Ascending aorta (tissue), 2 donors: ENCODE data around the gene HYAL2. TPM values are rescaled to one million over a fixed set of nuclear protein-coding genes. Genes with fewer than 3 reads are reported as not detected.
"Not testable (repeated sequence)": the region's sequence is repeated elsewhere in the genome, so short reads cannot be mapped to it uniquely, and the experiment has no call there.

Source experiments
- DNase-seq, 2 donors: peaks; one replicate each; pipeline ENCODE4 v3.0.0-alpha.2; 2019; ENCODE audit warnings: low spot score in 2 of 2
- H3K27ac ChIP-seq, 2 donors: fragments of 200-600 bp; sonication (generic); one replicate each; pipeline ENCODE4 v1.5.1; 2016 to 2017; ENCODE audit warnings: mild to moderate bottlenecking in 1 of 2
- H3K27me3 ChIP-seq: fragments of 200-600 bp; sonication (generic); one replicate; pipeline ENCODE4 v1.5.1; 2017
- H3K36me3 ChIP-seq, 2 donors: fragments of 200-600 bp; sonication (generic); one replicate each; pipeline ENCODE4 v1.5.1; 2016
- H3K4me1 ChIP-seq, 2 donors: fragments of 200-600 bp; sonication (generic); one replicate each; pipeline ENCODE4 v1.5.1; 2016 to 2017; ENCODE audit warnings: mild to moderate bottlenecking in 1 of 2
- H3K4me3 ChIP-seq, 2 donors: fragments of 200-600 bp; sonication (generic); one replicate each; pipeline ENCODE4 v1.5.1; 2016 to 2017; ENCODE audit warnings: mild to moderate bottlenecking in 1 of 2
- H3K9me3 ChIP-seq, 2 donors: fragments of 200-600 bp; sonication (generic); one replicate each; pipeline ENCODE4 v1.5.1; 2016
- intact Hi-C: fragments of 100-400 bp; cut with DNase I; formaldehyde crosslinking; loops from one replicate; pipeline ENCODE4 v1.15.1; 2023
- total RNA-seq: library from RNA; depleted of rRNA; stranded (reverse); fragments of >200 nt; gene quantifications from one replicate; pipeline ENCODE4 v1.1.0, GENCODE V29; 2016
- TF ChIP-seq, protein P1 (sequence below), 3 experiments: fragments of 200-600 bp in 2 of 3; fragments of 450-650 bp in 1 of 3; sonication (generic) in 2 of 3; IDR thresholded peaks; one replicate each; pipeline ENCODE4 v1.5.1; 2016 to 2019; ENCODE audit warnings: antibody characterized with exemption in 3 of 3, mild to moderate bottlenecking in 1 of 3, moderate library complexity in 1 of 3

The HYAL2 gene
- total RNA-seq, 1 donor from 2014 or later: 449 TPM

DNA sequence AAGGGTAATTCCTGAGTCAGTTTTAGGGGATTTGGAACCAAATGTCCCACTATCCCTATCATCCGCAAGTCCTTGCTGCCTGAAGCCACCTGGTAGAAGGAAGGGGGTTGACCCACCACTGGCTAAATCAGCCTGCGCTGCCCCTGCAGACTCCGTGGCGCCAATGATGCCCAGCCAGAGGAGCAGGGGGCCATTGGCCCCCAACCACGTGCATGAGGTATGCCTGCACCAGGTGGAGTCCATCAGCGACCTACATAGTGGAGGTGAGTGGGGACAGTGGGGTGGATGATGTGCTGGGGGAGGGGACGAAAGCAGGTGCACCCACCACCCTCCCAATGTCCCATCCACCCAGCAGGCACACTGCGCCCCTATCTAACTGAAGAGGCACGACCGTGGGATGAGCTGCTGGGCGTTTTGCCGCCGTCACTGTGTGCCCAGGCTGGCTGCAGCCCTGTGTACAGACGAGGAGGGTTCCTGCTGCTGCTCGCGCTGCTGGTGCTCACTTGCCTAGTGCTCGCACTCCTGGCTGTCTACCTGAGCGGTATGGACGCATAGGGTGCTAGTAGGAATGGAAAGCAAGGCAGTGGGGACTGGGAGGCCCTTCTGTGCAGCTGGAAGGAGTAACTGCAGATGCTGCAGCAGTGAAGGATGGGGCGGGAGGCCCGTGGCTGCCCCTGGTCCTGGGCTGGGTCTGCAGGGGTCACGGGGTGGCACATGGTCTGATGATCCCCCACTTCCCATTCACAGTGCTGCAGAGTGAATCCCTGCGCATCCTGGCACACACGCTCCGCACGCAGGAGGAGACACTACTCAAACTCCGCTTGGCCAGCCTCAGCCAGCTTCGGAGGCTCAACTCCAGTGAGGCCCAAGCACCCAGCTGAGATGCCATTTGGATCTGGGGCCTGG, 36.0 kb downstream of the HYAL2 start:
- Histone ChIP-seq H3K27ac (no peak overlapping the region), H3K4me1 (peaks cover 0 to 10% of the 10 kb centered on the region in 2 donors), H3K27me3 (no peaks in the 10 kb centered on the region), H3K36me3 (peaks cover 25 to 35% of the 10 kb centered on the region in 2 donors), H3K4me3 (no peak overlapping the region), H3K9me3 (no peaks in the 10 kb centered on the region)
- TF ChIP-seq, protein P1, sequence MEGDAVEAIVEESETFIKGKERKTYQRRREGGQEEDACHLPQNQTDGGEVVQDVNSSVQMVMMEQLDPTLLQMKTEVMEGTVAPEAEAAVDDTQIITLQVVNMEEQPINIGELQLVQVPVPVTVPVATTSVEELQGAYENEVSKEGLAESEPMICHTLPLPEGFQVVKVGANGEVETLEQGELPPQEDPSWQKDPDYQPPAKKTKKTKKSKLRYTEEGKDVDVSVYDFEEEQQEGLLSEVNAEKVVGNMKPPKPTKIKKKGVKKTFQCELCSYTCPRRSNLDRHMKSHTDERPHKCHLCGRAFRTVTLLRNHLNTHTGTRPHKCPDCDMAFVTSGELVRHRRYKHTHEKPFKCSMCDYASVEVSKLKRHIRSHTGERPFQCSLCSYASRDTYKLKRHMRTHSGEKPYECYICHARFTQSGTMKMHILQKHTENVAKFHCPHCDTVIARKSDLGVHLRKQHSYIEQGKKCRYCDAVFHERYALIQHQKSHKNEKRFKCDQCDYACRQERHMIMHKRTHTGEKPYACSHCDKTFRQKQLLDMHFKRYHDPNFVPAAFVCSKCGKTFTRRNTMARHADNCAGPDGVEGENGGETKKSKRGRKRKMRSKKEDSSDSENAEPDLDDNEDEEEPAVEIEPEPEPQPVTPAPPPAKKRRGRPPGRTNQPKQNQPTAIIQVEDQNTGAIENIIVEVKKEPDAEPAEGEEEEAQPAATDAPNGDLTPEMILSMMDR (IDR thresholded peaks at IDR 0.05): no peak
- intact Hi-C loops: no loop called here
- peak in 1 of 2 donors; percentile 63 for DNase-seq

DNA sequence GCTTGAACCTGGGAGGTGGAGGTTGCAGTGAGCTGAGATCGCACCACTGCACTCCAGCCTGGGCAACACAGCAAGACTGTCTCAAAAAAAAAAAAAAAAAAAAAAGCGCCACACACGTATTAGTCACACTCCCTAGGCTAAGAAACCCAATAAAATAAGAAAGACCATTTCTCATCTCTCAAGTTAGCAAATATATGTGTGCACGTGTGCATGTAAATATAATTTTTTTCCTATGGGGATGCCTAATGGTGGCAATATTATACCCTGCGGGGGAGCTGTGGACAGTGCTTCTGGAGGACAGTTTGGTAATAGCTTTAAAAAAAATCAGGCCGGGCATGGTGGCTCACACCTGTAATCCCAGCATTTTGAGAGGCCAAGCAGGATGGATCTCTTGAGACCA, 38.4 kb downstream of the HYAL2 start:
- intact Hi-C loops, H3K4me3 ChIP-seq, DNase-seq, H3K27me3 ChIP-seq, H3K4me1 ChIP-seq, H3K27ac ChIP-seq, H3K9me3 ChIP-seq: not testable (repeated sequence)
- peaks cover 20 to 25% of the 10 kb centered on the region in 2 donors for H3K36me3 ChIP-seq

DNA sequence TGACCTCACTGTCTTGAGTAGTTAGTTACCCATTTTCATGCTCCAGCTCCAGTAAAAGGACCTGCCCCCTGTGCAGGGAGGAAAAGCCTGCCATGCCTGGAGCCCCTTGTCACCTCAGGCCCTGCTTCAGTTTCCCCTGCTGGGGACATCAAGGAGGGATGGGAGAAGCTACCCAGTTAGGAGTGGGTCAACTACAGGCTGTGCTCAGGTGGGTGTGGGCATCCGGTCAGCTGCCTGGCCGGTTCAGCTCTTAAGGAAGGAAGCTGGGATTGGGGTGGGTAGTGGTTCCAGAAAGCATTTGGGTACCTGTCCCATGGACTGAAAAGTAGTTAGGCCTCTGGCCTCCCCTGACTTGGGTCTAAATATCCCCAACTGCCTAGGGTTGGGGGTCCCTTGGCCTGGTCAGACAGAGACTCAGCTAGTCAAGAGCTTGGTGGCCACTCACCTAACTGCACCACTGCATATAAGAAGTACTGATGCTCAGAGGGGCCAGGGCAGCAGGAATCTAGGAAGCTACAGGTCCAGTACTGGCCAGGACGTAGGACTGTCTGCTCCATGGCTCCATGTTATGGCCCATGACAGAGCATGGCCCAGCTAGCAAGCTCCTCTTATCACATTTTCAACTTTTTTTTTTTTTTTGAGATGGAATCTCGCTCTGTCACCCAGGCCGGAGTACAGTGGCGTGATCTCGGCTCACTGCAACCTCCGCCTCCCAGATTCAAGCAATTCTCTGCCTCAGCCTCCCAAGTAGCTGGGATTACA, 43.1 kb downstream of the HYAL2 start:
- Histone ChIP-seq H3K27me3 (no peaks in the 10 kb centered on the region), H3K4me3 (no peak overlapping the region), H3K36me3 (peaks cover 0 to 11% of the 10 kb centered on the region in 2 donors), H3K27ac (peak overlapping the region; percentile 48 to 67), H3K4me1 (peaks cover 3 to 9% of the 10 kb centered on the region in 2 donors), H3K9me3 (no peaks in the 10 kb centered on the region)
- intact Hi-C loops: no loop called here
- no peak for DNase-seq
- TF ChIP-seq, protein P1 (IDR thresholded peaks at IDR 0.05): no peak

DNA sequence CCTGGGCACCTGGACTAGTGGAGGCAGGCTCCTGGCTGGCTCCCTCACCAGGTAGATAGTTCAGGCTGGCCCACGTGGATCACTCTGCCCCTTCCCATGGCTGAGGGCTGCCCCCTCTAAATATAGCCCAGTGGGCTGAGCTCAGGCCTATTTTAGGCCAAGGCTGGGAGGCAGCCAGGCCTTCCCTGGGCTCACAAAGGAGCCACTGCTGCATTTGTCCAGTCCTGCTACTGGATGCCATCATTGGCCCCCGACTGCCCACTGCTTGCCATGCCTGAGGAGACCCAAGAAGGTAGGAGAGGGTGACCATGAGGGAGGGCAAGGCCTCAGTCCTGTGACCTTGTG, 43.7 kb downstream of the HYAL2 start, which contains the start of gene LSMEM2:
LSMEM2 (plus strand) TSS at position 208 of the 345 bp plus-strand sequence; CDS start at position 235, 27 bp downstream.
- peaks cover 0 to 11% of the 10 kb centered on the region in 2 donors for H3K36me3 ChIP-seq
- intact Hi-C loops: no loop called here
- no peaks in the 10 kb centered on the region for H3K9me3 ChIP-seq
- no peak for DNase-seq
- peak within 1 kb of the TSS; percentile 48 to 67 for H3K27ac ChIP-seq
- no peak within 1 kb of the TSS for H3K4me3 ChIP-seq
- TF ChIP-seq, protein P1 (IDR thresholded peaks at IDR 0.05): no peak
- no peaks in the 10 kb centered on the region for H3K27me3 ChIP-seq
- H3K4me1 ChIP-seq: peaks cover 3 to 9% of the 10 kb centered on the region in 2 donors

DNA sequence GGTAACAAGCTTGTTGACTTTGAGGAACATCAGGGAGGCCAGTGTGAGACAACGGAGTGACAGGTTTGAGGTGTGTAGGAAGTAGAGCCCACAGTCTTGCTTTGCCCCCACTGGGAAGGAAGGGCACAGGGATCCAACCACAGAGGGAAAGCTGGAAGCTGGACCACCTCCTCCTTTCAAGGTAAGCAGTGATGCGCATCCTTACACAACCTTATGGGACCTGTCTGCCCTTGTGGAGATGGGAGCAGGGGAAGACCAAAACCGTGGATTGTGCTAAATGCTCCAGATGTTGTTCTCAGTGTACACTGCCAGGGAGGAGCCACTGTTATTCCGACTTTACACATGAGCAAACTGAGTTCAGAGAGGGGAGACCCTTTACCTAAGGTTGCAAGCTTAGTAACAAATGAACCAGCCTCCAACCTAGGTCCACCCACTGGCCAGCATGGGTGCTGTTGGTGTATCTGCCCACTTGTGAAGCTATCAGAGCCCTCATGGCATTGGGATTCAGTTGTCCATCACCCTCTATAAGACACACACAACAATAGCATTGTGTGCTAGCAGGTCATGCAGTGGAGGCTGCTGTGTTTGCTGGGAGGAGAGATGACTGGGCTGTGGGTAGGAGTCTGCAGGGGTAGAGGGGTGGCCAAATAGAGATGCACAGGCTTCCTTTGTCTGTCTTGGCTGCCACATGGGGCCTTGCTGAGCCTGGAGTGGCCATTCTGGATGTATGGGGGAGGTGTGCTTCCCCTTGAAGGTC, 44.2 kb downstream of the HYAL2 start:
- TF ChIP-seq, protein P1 (IDR thresholded peaks at IDR 0.05): no peak
- Histone ChIP-seq H3K4me1 (peaks cover 5 to 9% of the 10 kb centered on the region in 2 donors), H3K4me3 (no peak overlapping the region), H3K36me3 (peaks cover 0 to 11% of the 10 kb centered on the region in 2 donors), H3K27ac (peak overlapping the region in 1 of 2 donors; percentile 67), H3K9me3 (no peaks in the 10 kb centered on the region), H3K27me3 (no peaks in the 10 kb centered on the region)
- intact Hi-C loops: no loop called here
- no peak for DNase-seq
